IMR-90 (cell line): ENCODE data around the gene F11. TPM values are rescaled to one million over a fixed set of nuclear protein-coding genes. Genes with fewer than 3 reads are reported as not detected.

ENCODE experiments used
- ATAC-seq: fragments of 200-7000 bp; cut with Tn5 transposase; 2 replicates; pipeline ENCODE4 v1.9.1; 2020; ENCODE audit warnings: low read depth, mild to moderate bottlenecking, moderate library complexity
- BruUV-seq: library from RNA; stranded (reverse); fragments of 400-500 nt; replicated peaks from 2 replicates; lab custom pipeline; 2021; lab: Mats Ljungman, UMichigan
- CTCF ChIA-PET: fragments of 300-600 bp; formaldehyde crosslinking; extraction: SDS; loops from one replicate; lab custom pipeline; 2021; ENCODE audit warnings: antibody characterized with exemption; lab: Yijun Ruan, JAX
- POLR2A ChIA-PET: fragments of 300-600 bp; sonication (Branson Sonifier 250); formaldehyde crosslinking; loops from one replicate; lab custom pipeline; 2022; ENCODE audit warnings: antibody characterized with exemption; ENCODE audit not compliant: unreplicated experiment; lab: Charles Lee
- DNase-seq: peaks from one replicate; pipeline ENCODE4 v3.0.0; 2013
- H2AFZ ChIP-seq: replicated peaks from 2 replicates; pipeline ENCODE3; 2013; ENCODE audit warnings: low read length, mild to moderate bottlenecking; ENCODE audit not compliant: poor library complexity
- H2AK5ac ChIP-seq: 2 replicates; pipeline ENCODE4 v1.6.1; 2013; ENCODE audit warnings: low read depth, low read length, inconsistent platforms
- H2AK9ac ChIP-seq: replicated peaks from 2 replicates; pipeline ENCODE3; 2013; ENCODE audit warnings: mild to moderate bottlenecking, low read depth, low read length, moderate library complexity; ENCODE audit not compliant: poor library complexity
- H2BK120ac ChIP-seq: 2 replicates; pipeline ENCODE4 v1.6.1; 2013; ENCODE audit warnings: low read depth, low read length, inconsistent platforms
- H2BK15ac ChIP-seq: 3 replicates; pipeline ENCODE4 v1.6.1; 2013; ENCODE audit warnings: low read depth, low read length, inconsistent platforms
- H2BK20ac ChIP-seq: 2 replicates; pipeline ENCODE4 v1.6.1; 2013; ENCODE audit warnings: low read depth, mild to moderate bottlenecking, inconsistent platforms, low read length, moderate library complexity
- H2BK5ac ChIP-seq: 2 replicates; pipeline ENCODE4 v1.6.1; 2013; ENCODE audit warnings: mild to moderate bottlenecking, low read depth, low read length, inconsistent platforms; ENCODE audit not compliant: poor library complexity, severe bottlenecking
- H3K14ac ChIP-seq: replicated peaks from 2 replicates; pipeline ENCODE4 v1.6.1; 2013; ENCODE audit warnings: low read depth, low read length, inconsistent platforms
- H3K18ac ChIP-seq: 2 replicates; pipeline ENCODE4 v1.6.1; 2013; ENCODE audit warnings: low read depth, low read length, control low read depth
- H3K23ac ChIP-seq: 2 replicates; pipeline ENCODE4 v1.6.1; 2013; ENCODE audit warnings: low read depth, low read length, inconsistent platforms
- H3K27ac ChIP-seq: 2 replicates; pipeline ENCODE4 v1.5.1; 2013; ENCODE audit warnings: mild to moderate bottlenecking, control low read depth, low read length; ENCODE audit not compliant: insufficient read depth
- H3K27me3 ChIP-seq: 2 replicates; pipeline ENCODE4 v1.6.1; 2013; ENCODE audit warnings: low read length; ENCODE audit not compliant: control insufficient read depth, insufficient read depth
- H3K36me3 ChIP-seq: 2 replicates; pipeline ENCODE4 v1.6.1; 2013; ENCODE audit warnings: low read length, mixed read lengths; ENCODE audit not compliant: control insufficient read depth, insufficient read depth
- H3K4ac ChIP-seq: 2 replicates; pipeline ENCODE4 v1.6.1; 2013; ENCODE audit warnings: low read depth, low read length, inconsistent platforms
- H3K4me1 ChIP-seq: 2 replicates; pipeline ENCODE4 v1.6.1; 2013; ENCODE audit warnings: low read length, mixed read lengths; ENCODE audit not compliant: control insufficient read depth, insufficient read depth
- H3K4me2 ChIP-seq: 2 replicates; pipeline ENCODE4 v1.6.1; 2013; ENCODE audit warnings: low read depth, mild to moderate bottlenecking, control low read depth, low read length, moderate library complexity
- H3K4me3 ChIP-seq: 2 replicates; pipeline ENCODE4 v1.5.1; 2013; ENCODE audit warnings: low read depth, mild to moderate bottlenecking, control low read depth, low read length, moderate library complexity; ENCODE audit not compliant: insufficient read depth
- H3K56ac ChIP-seq: 2 replicates; pipeline ENCODE4 v1.6.1; 2013; ENCODE audit warnings: low read length, inconsistent platforms; ENCODE audit not compliant: insufficient read depth; ENCODE audit errors: extremely low read depth
- H3K79me1 ChIP-seq, 2 experiments: 2 replicates each; pipeline ENCODE4 v1.6.1; 2013; ENCODE audit warnings: low read length in 2 of 2, inconsistent platforms in 1 of 2, low read depth in 1 of 2
- H3K9ac ChIP-seq: 2 replicates; pipeline ENCODE4 v1.6.1; 2013; ENCODE audit warnings: low read depth, low read length, control low read depth
- H3K9me1 ChIP-seq: 2 replicates; pipeline ENCODE4 v1.6.1; 2013; ENCODE audit warnings: low read length, inconsistent platforms; ENCODE audit not compliant: insufficient read depth
- H3K9me3 ChIP-seq: 2 replicates; pipeline ENCODE4 v1.6.1; 2013; ENCODE audit warnings: low read length; ENCODE audit not compliant: control insufficient read depth, insufficient read depth
- H4K20me1 ChIP-seq: 2 replicates; pipeline ENCODE4 v1.6.1; 2013; ENCODE audit warnings: low read length, inconsistent platforms; ENCODE audit not compliant: insufficient read depth
- H4K5ac ChIP-seq: 2 replicates; pipeline ENCODE4 v1.6.1; 2013; ENCODE audit warnings: mild to moderate bottlenecking, low read depth, low read length, control low read depth
- H4K8ac ChIP-seq, 2 experiments: 2 replicates each; pipeline ENCODE4 v1.6.1; 2013; ENCODE audit warnings: low read depth in 2 of 2, low read length in 2 of 2, control low read depth in 1 of 2, inconsistent platforms in 1 of 2
- H4K91ac ChIP-seq: 2 replicates; pipeline ENCODE4 v1.6.1; 2013; ENCODE audit warnings: low read depth, low read length, inconsistent platforms; ENCODE audit not compliant: insufficient read depth
- BHLHE40 ChIP-seq: fragments of 150-350 bp; IDR thresholded peaks from 2 replicates; pipeline ENCODE4 v1.6.1; 2016; ENCODE audit warnings: mild to moderate bottlenecking, low read depth, low read length
- CEBPB ChIP-seq: IDR thresholded peaks from 2 replicates; pipeline ENCODE4 v1.6.1; 2012; ENCODE audit warnings: low read depth, low read length, improper control_type of control experiment
- CHD1 ChIP-seq: IDR thresholded peaks from 2 replicates; pipeline ENCODE4 v1.6.1; 2012; ENCODE audit warnings: low read depth, low read length, improper control_type of control experiment
- FOS ChIP-seq: fragments of 150-350 bp; IDR thresholded peaks from 2 replicates; pipeline ENCODE4 v1.6.1; 2016; ENCODE audit warnings: low read depth, low read length
- MAFK ChIP-seq: IDR thresholded peaks from 2 replicates; pipeline ENCODE4 v1.6.1; 2012; ENCODE audit warnings: low read depth, low read length, improper control_type of control experiment
- MAZ ChIP-seq: IDR thresholded peaks from 2 replicates; pipeline ENCODE4 v1.6.1; 2012; ENCODE audit warnings: low read depth, mild to moderate bottlenecking, low read length, improper control_type of control experiment, moderate library complexity, borderline replicate concordance
- MXI1 ChIP-seq: IDR thresholded peaks from 2 replicates; pipeline ENCODE4 v1.6.1; 2012; ENCODE audit warnings: low read depth, mild to moderate bottlenecking, low read length, moderate library complexity, borderline replicate concordance
- NFE2L2 ChIP-seq: fragments of 150-350 bp; IDR thresholded peaks from 2 replicates; pipeline ENCODE4 v1.6.1; 2016; ENCODE audit warnings: low read depth, mild to moderate bottlenecking, low read length
- POLR2A ChIP-seq: IDR thresholded peaks from 2 replicates; pipeline ENCODE4 v1.6.1; 2012; ENCODE audit warnings: mild to moderate bottlenecking, low read depth, low read length
- RAD21 ChIP-seq: IDR thresholded peaks from 2 replicates; pipeline ENCODE4 v1.6.1; 2012; ENCODE audit warnings: low read length, improper control_type of control experiment
- RCOR1 ChIP-seq: IDR thresholded peaks from 2 replicates; pipeline ENCODE4 v1.6.1; 2012; ENCODE audit warnings: mild to moderate bottlenecking, low read length, improper control_type of control experiment; ENCODE audit not compliant: insufficient replicate concordance
- RFX5 ChIP-seq: IDR thresholded peaks from 2 replicates; pipeline ENCODE4 v1.8.0; 2012; ENCODE audit warnings: low read depth, mild to moderate bottlenecking, low read length, moderate library complexity
- SMC3 ChIP-seq: fragments of 150-350 bp; IDR thresholded peaks from 2 replicates; pipeline ENCODE4 v1.6.1; 2016; ENCODE audit warnings: low read depth, mild to moderate bottlenecking, antibody characterized with exemption, low read length, moderate library complexity
- WGBS, 2 experiments: methylation state at CpG; one replicate each; pipeline versions ENCODE4 v1.1.5 to v1.1.7; 2013; ENCODE audit warnings: missing lambda C conversion rate in 2 of 2; ENCODE audit not compliant: insufficient read length in 1 of 2; ENCODE audit errors: extremely low coverage in 2 of 2; 5-methylcytosine and 5-hydroxymethylcytosine counted together
- dilution Hi-C: fragments of 300-500 bp; cut with HindIII; formaldehyde crosslinking; loops from one replicate; pipeline ENCODE4 v1.14.3; 2018; ENCODE audit warnings: low sequenced_read_pairs; ENCODE audit not compliant: unreplicated experiment
- in situ Hi-C: fragments of 300-500 bp; cut with MboI; formaldehyde crosslinking; loops from 3 replicates; pipeline ENCODE4 v1.14.3; 2019; ENCODE audit warnings: low sequenced_read_pairs, inconsistent platforms, mixed read lengths
- intact Hi-C: fragments of 100-400 bp; cut with micrococcal nuclease; formaldehyde crosslinking; loops from 2 replicates; pipeline ENCODE4 v1.10.0; 2022
- polyA plus RNA-seq, 3 experiments: library from polyadenylated mRNA; depleted of rRNA; stranded (reverse); fragments of >200 nt; gene quantifications; 2 replicates each; pipeline ENCODE4 v1.2.3, GENCODE V29; 2012; ENCODE audit warnings: low replicate concordance in 1 of 3
- total RNA-seq: library from RNA; depleted of rRNA; stranded (reverse); fragments of >200 nt; gene quantifications from 2 replicates; pipeline ENCODE4 v1.2.3, GENCODE V29; 2012
- TF ChIP-seq, protein P1 (sequence below): fragments of 150-350 bp; IDR thresholded peaks from 2 replicates; pipeline ENCODE4 v1.6.1; 2016; ENCODE audit warnings: low read depth, mild to moderate bottlenecking, low read length, moderate library complexity, borderline replicate concordance
- TF ChIP-seq, protein P2 (sequence below): conservative IDR thresholded peaks from 2 replicates; pipeline ENCODE4 v1.5.1; 2012; ENCODE audit warnings: mild to moderate bottlenecking, low read depth, low read length, improper control_type of control experiment
- TF ChIP-seq, protein P3 (sequence below): fragments of 150-350 bp; IDR thresholded peaks from 2 replicates; pipeline ENCODE4 v1.6.1; 2017; ENCODE audit warnings: mild to moderate bottlenecking, antibody characterized with exemption, low read length, low read depth

F11 gene
- total and polyA plus RNA-seq, 2 of the 4 experiments (the other 2 are of a cell fraction): not detected

DNA sequence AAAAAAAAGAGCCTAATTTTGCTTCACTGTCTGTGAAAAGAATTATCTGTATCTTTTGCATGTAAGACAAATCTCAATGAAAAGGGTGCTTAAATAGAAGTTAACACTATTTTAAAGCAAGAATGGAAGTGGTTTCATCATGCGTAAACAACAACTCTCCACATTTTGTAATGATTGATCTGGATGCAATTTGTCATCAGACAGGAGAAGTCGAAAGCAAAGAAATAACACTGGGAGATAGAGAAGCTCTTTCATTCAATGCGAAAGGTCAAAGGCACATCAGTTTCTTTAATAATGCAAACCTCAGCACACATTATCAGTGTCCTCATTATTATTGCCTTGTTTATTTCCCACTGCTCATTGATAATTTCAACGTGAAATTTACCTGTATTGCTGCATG lies 29.9 kb upstream of the F11 start:
- Histone ChIP-seq H2AK9ac (no peak overlapping the region), H3K36me3 (no peaks in the 10 kb centered on the region), H2BK5ac (no peak overlapping the region), H4K5ac (no peak overlapping the region), H2AFZ (no peak overlapping the region), H3K4me2 (no peak overlapping the region), H3K9me1 (no peaks in the 10 kb centered on the region), H2BK20ac (no peak overlapping the region), H2BK15ac (no peak overlapping the region), H4K91ac (no peak overlapping the region), H4K8ac (no peak overlapping the region), H3K9me3 (no peaks in the 10 kb centered on the region), H3K14ac (no peak overlapping the region), H3K56ac (no peak overlapping the region), H3K79me1 (no peaks in the 10 kb centered on the region), H3K27ac (no peak overlapping the region), H3K4me1 (no peaks in the 10 kb centered on the region), H2AK5ac (no peak overlapping the region), H3K4ac (no peak overlapping the region), H4K20me1 (no peaks in the 10 kb centered on the region), H3K27me3 (no peaks in the 10 kb centered on the region), H2BK120ac (no peak overlapping the region), H3K18ac (no peak overlapping the region), H3K23ac (no peak overlapping the region), H3K9ac (no peak overlapping the region), H3K4me3 (no peak overlapping the region)
- no peak for ATAC-seq
- intact Hi-C loops (no loop called here), dilution Hi-C loops (no loop called here), in situ Hi-C loops (no loop called here)
- BruUV-seq: no TSS peak
- ChIA-PET POLR2A (no interaction called here), CTCF (interaction anchor here (0.8 kb wide), 2 partner anchors 10 to 67 kb away, joined by 3 read pairs; no protein-coding TSS in a partner anchor)
- WGBS, 2 experiments: no CpG with 5 or more reads among the region's 4 CpGs
- DNase-seq: no peak
- no peak for TF ChIP-seq CEBPB
- TF ChIP-seq MXI1: no peak
- no peak for TF ChIP-seq MAZ
- no peak for TF ChIP-seq RCOR1
- TF ChIP-seq FOS: no peak
- no peak for TF ChIP-seq BHLHE40
- TF ChIP-seq POLR2A: no peak
- no peak for TF ChIP-seq SMC3
- no peak for TF ChIP-seq CHD1
- no peak for TF ChIP-seq RAD21
- no peak for TF ChIP-seq RFX5
- TF ChIP-seq NFE2L2: no peak
- TF ChIP-seq, protein P1, sequence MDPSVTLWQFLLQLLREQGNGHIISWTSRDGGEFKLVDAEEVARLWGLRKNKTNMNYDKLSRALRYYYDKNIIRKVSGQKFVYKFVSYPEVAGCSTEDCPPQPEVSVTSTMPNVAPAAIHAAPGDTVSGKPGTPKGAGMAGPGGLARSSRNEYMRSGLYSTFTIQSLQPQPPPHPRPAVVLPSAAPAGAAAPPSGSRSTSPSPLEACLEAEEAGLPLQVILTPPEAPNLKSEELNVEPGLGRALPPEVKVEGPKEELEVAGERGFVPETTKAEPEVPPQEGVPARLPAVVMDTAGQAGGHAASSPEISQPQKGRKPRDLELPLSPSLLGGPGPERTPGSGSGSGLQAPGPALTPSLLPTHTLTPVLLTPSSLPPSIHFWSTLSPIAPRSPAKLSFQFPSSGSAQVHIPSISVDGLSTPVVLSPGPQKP: no peak
- no peak for TF ChIP-seq MAFK
- TF ChIP-seq, protein P2, sequence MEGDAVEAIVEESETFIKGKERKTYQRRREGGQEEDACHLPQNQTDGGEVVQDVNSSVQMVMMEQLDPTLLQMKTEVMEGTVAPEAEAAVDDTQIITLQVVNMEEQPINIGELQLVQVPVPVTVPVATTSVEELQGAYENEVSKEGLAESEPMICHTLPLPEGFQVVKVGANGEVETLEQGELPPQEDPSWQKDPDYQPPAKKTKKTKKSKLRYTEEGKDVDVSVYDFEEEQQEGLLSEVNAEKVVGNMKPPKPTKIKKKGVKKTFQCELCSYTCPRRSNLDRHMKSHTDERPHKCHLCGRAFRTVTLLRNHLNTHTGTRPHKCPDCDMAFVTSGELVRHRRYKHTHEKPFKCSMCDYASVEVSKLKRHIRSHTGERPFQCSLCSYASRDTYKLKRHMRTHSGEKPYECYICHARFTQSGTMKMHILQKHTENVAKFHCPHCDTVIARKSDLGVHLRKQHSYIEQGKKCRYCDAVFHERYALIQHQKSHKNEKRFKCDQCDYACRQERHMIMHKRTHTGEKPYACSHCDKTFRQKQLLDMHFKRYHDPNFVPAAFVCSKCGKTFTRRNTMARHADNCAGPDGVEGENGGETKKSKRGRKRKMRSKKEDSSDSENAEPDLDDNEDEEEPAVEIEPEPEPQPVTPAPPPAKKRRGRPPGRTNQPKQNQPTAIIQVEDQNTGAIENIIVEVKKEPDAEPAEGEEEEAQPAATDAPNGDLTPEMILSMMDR: no peak
- TF ChIP-seq, protein P3, sequence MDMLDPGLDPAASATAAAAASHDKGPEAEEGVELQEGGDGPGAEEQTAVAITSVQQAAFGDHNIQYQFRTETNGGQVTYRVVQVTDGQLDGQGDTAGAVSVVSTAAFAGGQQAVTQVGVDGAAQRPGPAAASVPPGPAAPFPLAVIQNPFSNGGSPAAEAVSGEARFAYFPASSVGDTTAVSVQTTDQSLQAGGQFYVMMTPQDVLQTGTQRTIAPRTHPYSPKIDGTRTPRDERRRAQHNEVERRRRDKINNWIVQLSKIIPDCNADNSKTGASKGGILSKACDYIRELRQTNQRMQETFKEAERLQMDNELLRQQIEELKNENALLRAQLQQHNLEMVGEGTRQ: no peak
